GM19452 (cell line): ENCODE measurements around the gene ERC2.
"Not testable (repeated sequence)": the region's sequence is repeated elsewhere in the genome, so short reads cannot be mapped to it uniquely, and the experiment has no call there.

ENCODE experiments used
- ATAC-seq: cut with Tn5 transposase; IDR thresholded peaks from one replicate; pipeline ENCODE4 v1.9.1; 2021; ENCODE audit not compliant: unreplicated experiment

ERC2 gene

GRCh38 chr3:55518451-55518850 is 949.8 kb downstream of the ERC2 start:
- no peak for ATAC-seq

DNA sequence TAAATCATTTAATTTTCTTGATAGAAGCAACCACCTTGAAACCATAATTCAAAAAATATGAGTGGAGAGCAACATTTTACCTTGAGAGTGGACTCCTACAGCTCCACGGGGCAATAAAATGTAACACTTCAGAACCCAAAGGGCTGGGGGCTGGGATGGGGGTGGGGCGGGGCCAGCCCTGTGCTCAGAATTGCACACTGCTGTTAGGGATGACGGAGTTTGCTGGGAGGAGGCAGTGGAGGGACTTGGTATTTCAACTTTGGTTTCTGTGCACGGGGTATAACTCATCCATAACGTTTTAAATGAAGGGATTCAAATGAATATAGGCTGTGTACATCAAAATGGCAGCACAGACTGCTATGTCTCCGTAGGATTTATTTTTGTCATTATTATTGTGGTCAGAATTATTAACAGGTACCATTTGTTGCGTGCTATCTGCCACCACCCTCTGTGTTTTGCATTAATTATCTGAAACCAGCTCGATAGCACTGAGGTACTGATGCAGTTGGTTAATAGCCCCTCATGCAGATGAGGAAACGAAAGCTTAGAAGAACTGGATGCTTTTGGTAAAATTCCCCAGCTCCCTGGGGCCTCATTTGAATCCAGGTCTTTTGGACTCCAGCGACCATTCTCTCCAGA is 951.8 kb downstream of the ERC2 start:
- ATAC-seq: no peak

- no peak for ATAC-seq
Measured at GRCh38 chr3:55515550-55516246, 952.6 kb downstream of the ERC2 start.

DNA sequence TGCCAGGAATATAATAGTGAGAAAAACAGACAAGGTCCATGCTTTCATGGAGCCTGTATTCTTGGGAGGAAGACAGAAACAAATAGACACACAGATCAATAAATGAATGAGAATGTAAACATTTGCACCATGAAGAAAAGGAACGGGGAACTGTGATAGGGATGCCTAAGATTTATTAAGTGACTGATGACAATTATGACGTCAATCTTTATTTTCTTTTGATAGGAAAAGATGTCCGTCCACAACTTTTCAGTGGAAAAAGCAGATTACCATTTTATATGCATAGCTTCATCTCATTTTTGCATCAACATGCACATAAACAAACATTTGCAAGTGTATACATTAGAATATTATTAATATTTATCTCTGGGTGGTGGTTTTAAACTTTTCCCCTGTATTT is 953.3 kb downstream of the ERC2 start:
- ATAC-seq: no peak

- no peak for ATAC-seq
Measured at GRCh38 chr3:55512571-55513343, 955.5 kb downstream of the ERC2 start.

DNA sequence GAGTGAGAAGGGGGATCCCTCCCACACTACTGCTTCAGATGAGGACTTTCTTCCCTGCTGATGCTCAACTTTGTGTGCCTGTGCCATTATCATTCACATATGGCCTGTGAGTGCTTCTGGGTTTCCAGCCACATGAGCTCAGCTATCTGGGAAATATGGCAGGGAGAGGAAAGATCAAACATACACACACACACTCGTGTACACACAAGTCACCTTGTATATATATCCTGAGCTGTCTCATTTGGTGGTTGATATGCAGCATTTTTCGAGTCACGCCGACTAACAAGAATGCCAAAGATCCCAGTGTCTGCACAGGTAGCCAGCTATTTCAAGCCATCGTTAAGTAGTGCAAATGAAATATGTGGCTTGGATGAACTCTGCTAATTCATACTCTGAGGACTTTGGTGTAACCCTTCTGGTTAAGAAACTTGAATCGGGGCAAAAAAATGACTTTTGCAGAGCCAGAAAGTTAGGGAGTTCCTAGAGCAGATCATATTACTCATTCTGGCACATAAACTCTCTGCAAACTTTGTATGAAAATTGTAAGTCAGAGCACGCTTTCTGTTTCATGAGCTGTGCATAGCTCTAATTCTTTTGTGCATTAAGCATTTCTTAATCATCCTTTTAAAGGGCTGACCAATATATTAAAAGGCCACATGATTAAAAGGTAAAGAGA is 956.2 kb downstream of the ERC2 start:
- no peak for ATAC-seq

DNA sequence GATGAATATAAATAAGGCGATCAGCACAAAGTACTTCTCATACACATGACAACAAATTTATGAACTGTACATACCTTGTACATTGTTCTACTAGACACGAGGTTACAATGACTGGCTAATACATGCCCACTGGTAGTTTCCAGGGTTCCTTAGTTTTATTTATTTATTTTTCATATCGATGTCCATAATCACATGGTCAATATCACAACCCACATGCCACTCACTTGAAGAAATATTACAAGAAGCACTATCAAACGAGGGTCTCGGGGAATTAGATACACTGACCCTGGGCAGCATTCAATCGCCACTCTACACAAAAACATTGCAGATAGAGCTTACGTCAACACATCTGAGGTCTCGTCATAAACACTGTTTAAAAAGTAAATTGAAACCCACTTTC is 959.9 kb downstream of the ERC2 start:
- ATAC-seq: no peak

GRCh38 chr3:55507808-55508207 is 960.5 kb downstream of the ERC2 start:
- ATAC-seq: no peak

DNA sequence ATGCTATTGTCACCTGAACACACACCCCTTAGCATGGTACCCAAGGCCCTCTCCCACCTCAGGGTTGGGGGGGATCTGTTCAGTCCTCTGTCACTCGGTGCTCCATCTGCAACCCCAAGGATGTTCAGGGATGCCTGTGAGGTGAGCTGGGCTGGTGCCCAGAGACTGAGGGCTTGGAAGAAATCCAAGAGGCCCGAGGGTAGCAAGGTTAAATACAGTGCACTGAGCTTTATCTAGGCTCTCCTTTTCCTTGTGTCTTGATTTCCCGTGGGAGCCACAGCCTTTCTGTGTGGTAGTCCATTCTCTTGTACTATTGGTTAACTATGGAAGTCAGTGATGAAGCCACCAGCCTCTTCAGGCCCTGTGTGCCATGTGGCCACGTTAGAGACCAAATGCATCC is 962.5 kb downstream of the ERC2 start:
- no peak for ATAC-seq

DNA sequence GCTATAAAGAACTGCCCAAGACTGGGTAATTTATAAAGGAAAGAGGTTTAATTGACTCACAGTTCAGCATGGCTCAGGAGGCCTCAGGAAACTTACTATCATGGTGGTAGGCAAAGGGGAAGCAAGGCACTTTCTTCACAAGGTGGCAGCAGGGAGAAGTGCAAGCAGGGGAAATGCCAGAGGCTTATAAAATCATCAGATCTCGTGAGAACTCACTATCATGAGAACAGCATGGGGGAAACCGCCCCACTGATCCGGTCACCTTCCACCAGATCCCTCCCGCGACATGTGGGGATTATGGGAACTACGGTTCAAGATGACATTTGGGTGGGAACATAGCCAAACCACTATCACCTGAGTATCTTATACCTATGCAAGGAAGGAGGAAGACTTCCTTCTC is 963.2 kb downstream of the ERC2 start:
- not testable (repeated sequence) for ATAC-seq

DNA sequence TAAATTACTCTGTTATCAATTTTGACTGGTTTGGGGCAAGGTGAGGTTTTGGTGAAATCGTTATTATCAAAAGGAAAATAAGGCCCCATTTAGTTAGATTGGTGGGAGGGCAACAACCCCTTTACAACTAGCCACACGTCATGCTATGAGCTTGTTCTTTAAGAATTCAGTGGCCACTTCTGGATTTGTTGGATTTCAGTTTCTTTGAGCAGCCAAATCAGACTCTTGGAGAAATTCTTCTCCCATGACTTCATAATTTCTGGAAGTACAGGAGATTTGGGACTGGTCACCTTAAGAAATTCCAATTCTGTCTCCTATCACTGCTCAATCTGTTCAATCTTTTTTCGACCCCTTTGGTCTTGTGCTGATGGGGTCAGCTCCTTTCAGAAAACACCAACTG is 966.4 kb downstream of the ERC2 start:
- ATAC-seq: no peak

GRCh38 chr3:55500555-55501330 is 967.5 kb downstream of the ERC2 start:
- no peak for ATAC-seq

DNA sequence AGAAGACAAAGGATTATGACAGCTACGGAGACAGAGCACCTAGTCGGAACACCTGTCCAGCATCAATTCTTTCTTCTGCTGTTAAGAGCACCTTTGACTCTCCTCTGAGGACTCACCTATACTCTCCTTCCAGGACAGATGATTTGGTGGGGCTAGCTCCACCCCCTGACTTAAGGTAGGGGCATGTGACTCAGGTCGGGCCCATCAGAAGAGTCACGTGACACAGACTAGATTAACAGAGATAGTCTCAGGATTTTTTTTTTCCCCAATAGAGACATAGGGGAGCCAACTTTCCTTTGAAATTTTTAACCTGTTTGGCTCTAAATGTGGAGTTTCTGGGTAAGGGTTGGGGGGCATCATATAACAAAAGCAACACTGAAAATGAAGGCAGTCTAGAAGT is 969.7 kb downstream of the ERC2 start:
- ATAC-seq: no peak

GRCh38 chr3:55497250-55497649 is 971.0 kb downstream of the ERC2 start:
- ATAC-seq: no peak

DNA sequence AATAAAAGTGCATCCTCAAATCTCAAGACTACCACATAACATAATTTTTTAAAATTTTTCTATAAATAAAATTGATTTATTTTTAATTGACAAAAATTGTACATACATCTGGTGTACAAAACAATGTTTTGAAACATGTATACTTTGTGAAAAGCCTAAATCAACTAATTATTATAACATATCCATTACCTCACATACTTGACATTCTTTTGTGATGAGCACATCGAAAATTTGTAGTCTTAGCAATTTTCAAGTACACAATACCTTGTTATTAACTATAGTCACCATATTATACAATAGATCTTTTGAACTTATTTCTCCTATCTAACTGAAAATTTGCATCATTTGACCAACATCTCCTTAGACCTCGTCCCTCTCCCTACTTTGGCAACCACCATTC is 973.3 kb downstream of the ERC2 start:
- ATAC-seq: no peak

DNA sequence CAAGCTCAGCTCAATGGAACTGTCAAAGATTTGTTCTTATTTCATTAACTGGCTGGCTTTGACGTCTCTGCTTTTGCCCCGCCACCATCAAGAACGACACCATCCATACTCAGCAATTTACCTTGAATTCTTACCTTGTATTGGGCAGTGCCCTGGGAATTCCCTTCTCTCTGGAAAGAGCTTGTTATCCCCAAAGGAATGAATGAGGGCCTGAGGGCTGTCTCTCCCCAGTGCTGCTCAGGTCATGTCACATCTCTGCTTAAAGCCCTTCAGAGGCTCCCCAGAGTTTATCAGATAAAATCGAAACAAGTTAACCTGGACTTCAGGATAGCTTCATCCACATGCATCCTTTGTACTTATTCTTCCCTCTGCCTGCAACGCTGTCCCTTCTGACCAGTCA is 975.3 kb downstream of the ERC2 start:
- ATAC-seq: no peak

DNA sequence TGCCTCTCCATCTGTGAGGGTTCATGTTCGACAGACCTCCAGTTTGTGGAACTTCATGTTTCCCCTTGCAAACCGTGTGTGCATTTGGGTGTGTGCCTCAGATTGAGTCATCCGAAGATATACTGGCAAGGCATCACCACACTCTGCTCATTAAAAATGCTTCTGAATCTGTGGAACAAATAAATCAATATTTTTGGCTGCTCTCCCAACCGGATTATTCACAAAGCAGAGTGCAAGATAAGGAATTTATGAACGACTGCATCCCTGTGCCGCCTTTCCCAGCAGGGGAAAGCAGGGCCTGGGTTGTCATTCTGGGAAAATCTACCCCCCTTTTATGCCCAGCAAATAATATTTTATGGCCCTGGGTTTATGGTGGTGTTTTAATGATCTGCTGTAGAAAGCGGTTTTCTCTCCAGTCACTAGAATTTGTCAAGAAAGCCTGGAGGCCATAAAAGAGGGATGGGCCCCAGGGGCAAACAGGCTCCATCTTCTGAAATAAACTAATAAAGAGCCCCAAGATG is 976.9 kb downstream of the ERC2 start:
- ATAC-seq: no peak

DNA sequence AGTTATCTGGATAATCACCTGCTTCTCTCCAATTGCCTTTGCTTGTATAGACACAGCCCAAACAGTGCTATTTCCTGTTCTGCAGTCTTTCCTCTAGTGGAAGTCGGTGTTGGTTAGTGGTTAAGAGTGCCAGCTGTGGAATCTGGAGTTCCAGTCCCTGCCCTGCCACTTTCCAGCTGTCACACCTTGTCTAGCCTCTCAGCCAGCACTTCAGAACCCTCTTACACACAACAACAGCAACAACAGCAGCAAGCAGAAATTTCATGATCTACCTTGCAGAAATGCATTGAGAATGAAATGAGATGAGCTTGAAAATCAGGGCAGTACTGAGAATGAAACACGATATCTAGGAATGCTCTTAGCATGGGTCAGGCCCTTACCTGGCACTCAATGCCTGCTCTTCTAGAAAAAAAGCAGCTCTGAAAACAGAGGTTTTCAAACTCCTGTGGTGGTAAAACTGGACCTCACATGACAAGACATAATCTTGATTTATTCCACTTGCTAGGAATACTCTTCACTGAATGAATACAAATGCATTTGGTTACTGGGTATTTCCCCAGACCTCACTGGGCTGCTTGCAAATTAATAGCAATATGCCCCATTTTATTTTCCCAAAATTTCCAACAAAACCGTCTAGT is 977.9 kb downstream of the ERC2 start:
- ATAC-seq: no peak

DNA sequence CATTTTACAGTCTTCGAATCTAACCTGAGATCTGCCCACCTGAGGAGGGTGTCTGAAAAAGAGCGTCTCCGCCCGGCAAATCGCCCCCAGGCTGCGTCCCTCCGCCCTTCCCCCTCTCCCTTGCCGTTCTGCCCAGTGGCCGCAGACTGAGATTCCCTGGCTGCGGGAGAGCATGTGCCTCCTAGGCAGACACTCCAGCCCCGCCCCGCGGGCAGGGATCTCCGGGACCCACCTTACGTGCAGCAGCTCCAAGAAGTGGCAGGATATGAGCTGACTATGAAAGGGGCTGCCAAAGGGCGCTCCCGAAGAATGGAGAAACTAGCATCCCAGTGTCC is 978.5 kb downstream of the ERC2 start:
- no peak for ATAC-seq

DNA sequence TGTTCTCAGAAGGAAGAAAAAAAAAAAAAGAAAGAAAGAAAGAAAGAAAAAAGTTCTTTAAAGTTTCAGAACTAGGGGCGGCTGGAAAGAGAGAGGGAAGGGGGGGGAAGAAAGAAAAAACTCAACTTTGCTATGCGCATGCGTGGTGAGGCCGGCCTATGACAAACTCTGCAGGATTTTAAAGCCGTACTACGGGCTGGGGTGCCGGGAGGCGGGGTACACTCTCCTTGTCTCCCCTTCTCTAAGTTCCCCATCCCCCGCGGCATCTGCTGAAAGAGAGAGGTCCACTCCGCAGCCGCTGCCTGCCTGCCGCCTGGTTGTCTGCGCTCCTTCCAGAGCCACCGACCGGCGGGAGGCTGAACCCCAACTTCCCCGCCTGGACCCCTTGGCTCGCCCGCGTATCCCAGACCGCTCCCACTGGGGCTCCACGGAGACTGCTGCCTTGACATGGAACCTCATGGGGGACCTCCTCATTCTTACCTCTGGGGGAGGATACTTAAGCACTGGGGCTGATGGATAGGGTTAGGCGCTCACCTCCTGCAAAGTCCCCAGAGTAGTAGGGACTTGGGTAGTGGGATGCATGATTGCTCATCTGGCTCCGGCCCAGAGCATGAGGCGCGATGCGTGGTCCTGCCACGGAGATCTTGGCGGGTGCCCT is 979.7 kb downstream of the ERC2 start:
- no peak for ATAC-seq
